C4-2B (cell line): ENCODE results near the gene DNAH7.

ENCODE experiments used
- ZFX ChIP-seq: fragments of 450-650 bp; IDR thresholded peaks from 2 replicates; pipeline ENCODE4 v1.6.1; 2017
- TF ChIP-seq, protein P1 (sequence below): fragments of 450-650 bp; conservative IDR thresholded peaks from 2 replicates; pipeline ENCODE4 v1.5.1; 2017; ENCODE audit warnings: mild to moderate bottlenecking

- TF ChIP-seq ZFX, result no peak
- TF ChIP-seq, protein P1, sequence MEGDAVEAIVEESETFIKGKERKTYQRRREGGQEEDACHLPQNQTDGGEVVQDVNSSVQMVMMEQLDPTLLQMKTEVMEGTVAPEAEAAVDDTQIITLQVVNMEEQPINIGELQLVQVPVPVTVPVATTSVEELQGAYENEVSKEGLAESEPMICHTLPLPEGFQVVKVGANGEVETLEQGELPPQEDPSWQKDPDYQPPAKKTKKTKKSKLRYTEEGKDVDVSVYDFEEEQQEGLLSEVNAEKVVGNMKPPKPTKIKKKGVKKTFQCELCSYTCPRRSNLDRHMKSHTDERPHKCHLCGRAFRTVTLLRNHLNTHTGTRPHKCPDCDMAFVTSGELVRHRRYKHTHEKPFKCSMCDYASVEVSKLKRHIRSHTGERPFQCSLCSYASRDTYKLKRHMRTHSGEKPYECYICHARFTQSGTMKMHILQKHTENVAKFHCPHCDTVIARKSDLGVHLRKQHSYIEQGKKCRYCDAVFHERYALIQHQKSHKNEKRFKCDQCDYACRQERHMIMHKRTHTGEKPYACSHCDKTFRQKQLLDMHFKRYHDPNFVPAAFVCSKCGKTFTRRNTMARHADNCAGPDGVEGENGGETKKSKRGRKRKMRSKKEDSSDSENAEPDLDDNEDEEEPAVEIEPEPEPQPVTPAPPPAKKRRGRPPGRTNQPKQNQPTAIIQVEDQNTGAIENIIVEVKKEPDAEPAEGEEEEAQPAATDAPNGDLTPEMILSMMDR, result no peak
Observed at GRCh38 chr2:195956725-195957124, 111.9 kb downstream of the DNAH7 start.
